H1 (cell line): Measurements from ENCODE around the gene TVP23A.

Experiments used
- ATF3 ChIP-seq: IDR thresholded peaks from 2 replicates; pipeline ENCODE4 v1.6.1; 2011; ENCODE audit warnings: low read depth, mild to moderate bottlenecking, low read length; ENCODE audit not compliant: insufficient read depth
- EZH2 ChIP-seq: fragments of 200-600 bp; sonication (generic); IDR thresholded peaks from 2 replicates; pipeline ENCODE4 v1.7.1; 2012; ENCODE audit warnings: low read depth, mild to moderate bottlenecking, moderate library complexity, low read length, inconsistent platforms; ENCODE audit not compliant: severe bottlenecking
- POLR2A ChIP-seq, 2 experiments: IDR thresholded peaks; 1 replicate in 1 of 2; 2 replicates in 1 of 2; pipeline ENCODE4 v1.6.1; 2011; ENCODE audit warnings: low read depth in 2 of 2, low read length in 2 of 2, mild to moderate bottlenecking in 2 of 2; ENCODE audit errors: control extremely low read depth in 1 of 2
- RFX5 ChIP-seq: IDR thresholded peaks from 2 replicates; pipeline ENCODE4 v1.6.1; 2011; ENCODE audit warnings: low read depth, low read length, improper control_type of control experiment, borderline replicate concordance
- TF ChIP-seq, protein P1 (sequence below): IDR thresholded peaks from 2 replicates; pipeline ENCODE4 v1.6.1; 2012; ENCODE audit warnings: inconsistent platforms
- TF ChIP-seq, protein P2 (sequence below), 3 experiments: IDR thresholded peaks; 1 replicate in 2 of 3; 2 replicates in 1 of 3; pipeline versions ENCODE4 v1.5.1 to v1.6.1; 2011; ENCODE audit warnings: low read length in 3 of 3, mild to moderate bottlenecking in 3 of 3, inconsistent platforms in 2 of 3, low read depth in 1 of 3, moderate library complexity in 1 of 3; ENCODE audit not compliant: insufficient read depth in 1 of 3; ENCODE audit errors: control extremely low read depth in 1 of 3

DNA sequence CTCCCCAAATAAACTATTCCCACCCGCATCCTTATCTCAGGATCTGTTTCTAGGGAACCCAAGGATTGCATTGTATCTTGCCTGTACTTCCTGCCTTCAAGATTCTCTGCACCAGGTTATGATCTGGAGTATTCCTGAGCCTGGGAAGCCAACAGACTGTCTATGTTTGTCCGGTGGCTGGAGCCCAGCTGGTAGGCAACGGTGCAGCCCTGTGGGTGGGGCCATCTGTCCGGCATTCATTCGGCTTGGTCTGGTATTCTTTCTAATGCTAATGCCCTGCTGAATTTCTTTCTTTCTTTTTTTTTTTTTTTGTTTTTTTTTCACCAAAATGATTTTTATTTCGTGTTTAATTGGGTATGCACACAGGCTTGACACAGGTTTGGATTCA lies 20.7 kb upstream of the TVP23A start:
- TF ChIP-seq ATF3 (no peak), POLR2A (IDR thresholded peaks at IDR 0.05; ENCODE audit: control extremely low read depth in 1 of 2, low read depth in 2 of 2, low read length in 2 of 2) (no peak), EZH2 (no peak), RFX5 (no peak)
- TF ChIP-seq, protein P1, sequence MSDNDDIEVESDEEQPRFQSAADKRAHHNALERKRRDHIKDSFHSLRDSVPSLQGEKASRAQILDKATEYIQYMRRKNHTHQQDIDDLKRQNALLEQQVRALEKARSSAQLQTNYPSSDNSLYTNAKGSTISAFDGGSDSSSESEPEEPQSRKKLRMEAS = no peak
- TF ChIP-seq, protein P2, sequence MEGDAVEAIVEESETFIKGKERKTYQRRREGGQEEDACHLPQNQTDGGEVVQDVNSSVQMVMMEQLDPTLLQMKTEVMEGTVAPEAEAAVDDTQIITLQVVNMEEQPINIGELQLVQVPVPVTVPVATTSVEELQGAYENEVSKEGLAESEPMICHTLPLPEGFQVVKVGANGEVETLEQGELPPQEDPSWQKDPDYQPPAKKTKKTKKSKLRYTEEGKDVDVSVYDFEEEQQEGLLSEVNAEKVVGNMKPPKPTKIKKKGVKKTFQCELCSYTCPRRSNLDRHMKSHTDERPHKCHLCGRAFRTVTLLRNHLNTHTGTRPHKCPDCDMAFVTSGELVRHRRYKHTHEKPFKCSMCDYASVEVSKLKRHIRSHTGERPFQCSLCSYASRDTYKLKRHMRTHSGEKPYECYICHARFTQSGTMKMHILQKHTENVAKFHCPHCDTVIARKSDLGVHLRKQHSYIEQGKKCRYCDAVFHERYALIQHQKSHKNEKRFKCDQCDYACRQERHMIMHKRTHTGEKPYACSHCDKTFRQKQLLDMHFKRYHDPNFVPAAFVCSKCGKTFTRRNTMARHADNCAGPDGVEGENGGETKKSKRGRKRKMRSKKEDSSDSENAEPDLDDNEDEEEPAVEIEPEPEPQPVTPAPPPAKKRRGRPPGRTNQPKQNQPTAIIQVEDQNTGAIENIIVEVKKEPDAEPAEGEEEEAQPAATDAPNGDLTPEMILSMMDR (IDR thresholded peaks at IDR 0.05; ENCODE audit: control extremely low read depth in 1 of 3, insufficient read depth in 1 of 3, low read depth in 1 of 3, low read length in 3 of 3) = no peak
